HG02938 (cell line): Measurements from ENCODE around the gene TFF1.

Experiments used
- ATAC-seq: cut with Tn5 transposase; IDR thresholded peaks from one replicate; pipeline ENCODE4 v1.9.1; 2021; ENCODE audit warnings: mild to moderate bottlenecking, moderate library complexity; ENCODE audit not compliant: unreplicated experiment

The TFF1 gene

DNA sequence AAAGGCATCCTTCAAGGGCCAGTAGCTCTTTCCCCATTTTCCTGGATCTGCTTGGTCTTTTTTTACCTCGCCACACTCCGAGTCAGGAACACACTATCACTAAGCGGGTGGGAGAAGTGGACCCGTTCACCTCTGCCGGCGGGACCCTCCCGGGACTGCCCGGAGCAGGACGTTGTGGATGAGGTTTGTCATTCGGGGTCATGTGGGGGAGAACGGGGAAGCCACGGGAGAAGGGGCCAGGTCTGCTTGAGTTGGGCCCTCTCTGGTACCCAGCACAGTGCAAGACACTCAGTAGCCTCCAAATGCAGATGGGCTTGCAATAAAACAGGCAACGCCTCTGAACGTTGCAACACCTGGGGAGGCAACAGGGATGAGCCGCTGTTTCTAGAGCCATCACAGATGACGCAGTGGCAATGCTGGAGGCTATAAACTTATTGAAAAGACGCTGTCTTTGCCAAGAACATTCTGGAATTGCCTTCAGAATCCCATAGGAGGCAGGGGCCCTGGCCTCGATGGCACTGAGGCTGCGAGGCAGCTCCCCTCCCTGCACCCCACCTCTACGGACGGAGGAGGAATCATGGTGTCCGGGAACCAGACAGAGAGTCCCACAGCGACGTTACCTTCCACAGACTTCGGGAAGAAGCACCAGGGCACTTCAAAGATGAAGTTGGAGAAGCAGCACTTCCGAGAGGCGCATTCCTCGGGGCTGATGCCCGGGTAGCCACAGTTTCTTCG, 19.3 kb downstream of the TFF1 start:
- ATAC-seq: no peak

DNA sequence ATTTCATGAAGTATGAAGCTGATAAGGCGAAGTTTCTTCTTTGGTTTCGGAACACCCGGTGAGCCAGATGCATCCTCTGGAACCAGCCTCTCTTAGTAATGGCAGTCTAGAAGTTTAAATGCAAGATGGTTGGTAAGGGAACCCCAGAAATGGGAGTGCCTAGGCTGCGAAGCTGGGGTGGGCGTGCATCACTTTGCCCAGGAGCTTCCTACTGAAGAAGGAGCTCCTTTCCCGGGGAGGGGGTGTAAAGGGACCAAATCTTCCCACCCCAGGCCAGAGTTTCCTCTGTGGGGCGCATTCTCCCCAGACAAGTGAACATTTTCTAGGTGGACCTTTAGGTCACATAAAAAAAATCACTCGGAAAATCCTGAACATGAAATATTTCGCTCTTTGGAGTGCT, 19.9 kb downstream of the TFF1 start:
- ATAC-seq: no peak

- ATAC-seq: no peak
Measured at GRCh38 chr21:42344631-42345030, 21.7 kb downstream of the TFF1 start.

DNA sequence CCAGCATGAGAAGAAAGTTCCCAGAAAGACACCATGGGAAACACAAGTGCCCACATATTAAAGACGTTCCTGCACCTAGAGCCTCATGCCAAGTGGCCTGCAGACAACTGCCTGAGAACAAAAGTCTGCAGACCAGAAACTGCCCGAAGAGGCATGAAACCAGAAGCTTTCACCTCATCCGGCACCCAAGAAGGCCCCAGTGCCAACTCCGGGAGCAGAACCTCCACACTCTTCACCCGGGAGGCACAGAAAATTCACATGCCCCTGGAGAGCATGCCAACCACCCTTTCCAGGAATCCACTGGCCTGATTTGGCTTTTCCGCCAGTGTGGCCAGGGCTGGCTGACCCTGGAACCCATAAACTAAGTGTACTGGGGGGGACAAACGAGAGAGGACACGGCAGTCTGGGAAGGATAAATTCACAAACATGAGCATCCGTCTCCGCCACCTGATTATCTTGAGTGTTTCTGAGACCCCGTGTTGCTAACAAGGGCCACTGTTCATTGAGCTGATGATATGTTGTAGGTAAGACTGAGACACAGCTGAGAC, 22.3 kb downstream of the TFF1 start:
- no peak for ATAC-seq

- no peak for ATAC-seq
Measured at GRCh38 chr21:42343556-42343955, 22.8 kb downstream of the TFF1 start.

- no peak for ATAC-seq
Measured at GRCh38 chr21:42343101-42343500, 23.2 kb downstream of the TFF1 start.

- ATAC-seq: no peak
Measured at GRCh38 chr21:42341776-42342542, 24.4 kb downstream of the TFF1 start.

- ATAC-seq: no peak
Measured at GRCh38 chr21:42340187-42341050, 25.9 kb downstream of the TFF1 start.

GRCh38 chr21:42338729-42339715, 27.3 kb downstream of the TFF1 start:
- no peak for ATAC-seq

DNA sequence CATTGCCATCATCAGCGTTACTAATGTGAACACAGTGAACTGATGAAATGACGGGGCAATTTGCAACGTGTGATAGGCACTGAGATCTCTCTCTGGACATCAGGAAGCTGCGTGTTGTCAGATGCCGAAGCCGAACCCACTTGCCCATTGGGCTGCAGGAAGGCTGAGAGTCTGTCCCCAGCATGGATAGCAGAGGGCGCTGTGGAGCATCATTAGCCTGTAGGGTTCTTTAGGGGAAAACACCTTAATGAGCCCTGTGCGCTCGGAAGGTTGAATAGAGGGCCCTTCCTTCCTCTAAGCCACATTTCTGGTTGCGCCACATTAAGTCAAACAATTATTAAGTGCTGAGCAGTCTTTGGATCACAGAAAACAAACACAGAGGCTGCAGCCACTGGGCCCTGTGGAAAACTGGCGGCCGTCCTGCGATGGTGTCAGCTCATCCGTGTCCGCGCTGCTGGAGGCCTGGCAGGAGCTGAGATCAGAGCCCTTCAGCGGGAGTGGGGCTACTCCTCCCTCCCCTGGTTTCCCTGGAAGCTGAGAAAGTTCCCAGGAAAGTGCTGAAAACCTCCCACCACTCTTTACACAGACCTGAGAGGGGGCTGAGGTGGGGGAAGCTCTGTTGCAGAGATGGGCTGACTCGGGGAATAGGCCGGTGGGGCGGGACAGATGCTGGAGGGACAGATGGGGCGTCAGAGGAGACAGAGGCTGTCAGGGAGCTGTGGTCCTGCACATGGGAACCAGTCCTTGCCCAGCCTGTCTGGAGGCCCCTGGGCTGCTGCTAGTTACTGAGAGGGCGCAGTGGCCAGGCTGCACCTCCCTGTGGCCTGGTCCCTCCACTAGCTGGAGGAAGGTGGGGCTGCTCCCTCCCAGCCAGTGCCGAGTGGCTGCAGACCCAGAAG, 28.3 kb downstream of the TFF1 start:
- ATAC-seq: no peak

DNA sequence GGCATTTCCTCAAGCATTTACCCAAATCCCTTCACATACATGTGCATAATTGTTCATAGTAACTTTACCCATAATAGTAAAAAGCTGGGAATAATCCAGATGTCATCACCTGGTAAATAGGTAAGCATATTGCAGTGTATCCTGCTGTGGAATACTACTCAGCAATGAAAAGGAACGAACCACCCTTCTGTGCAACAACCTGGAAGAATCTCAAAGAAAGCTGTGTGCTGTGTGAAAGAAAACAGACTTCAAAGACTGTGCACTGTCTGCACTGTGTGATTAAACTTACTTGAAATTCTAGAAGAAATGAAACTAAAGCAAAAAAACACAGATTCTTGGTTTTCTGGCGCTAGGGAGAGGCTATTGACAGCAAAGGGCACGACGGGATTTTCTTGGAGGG, 29.1 kb downstream of the TFF1 start:
- ATAC-seq: no peak

GRCh38 chr21:42336054-42336453, 30.3 kb downstream of the TFF1 start:
- ATAC-seq: no peak

DNA sequence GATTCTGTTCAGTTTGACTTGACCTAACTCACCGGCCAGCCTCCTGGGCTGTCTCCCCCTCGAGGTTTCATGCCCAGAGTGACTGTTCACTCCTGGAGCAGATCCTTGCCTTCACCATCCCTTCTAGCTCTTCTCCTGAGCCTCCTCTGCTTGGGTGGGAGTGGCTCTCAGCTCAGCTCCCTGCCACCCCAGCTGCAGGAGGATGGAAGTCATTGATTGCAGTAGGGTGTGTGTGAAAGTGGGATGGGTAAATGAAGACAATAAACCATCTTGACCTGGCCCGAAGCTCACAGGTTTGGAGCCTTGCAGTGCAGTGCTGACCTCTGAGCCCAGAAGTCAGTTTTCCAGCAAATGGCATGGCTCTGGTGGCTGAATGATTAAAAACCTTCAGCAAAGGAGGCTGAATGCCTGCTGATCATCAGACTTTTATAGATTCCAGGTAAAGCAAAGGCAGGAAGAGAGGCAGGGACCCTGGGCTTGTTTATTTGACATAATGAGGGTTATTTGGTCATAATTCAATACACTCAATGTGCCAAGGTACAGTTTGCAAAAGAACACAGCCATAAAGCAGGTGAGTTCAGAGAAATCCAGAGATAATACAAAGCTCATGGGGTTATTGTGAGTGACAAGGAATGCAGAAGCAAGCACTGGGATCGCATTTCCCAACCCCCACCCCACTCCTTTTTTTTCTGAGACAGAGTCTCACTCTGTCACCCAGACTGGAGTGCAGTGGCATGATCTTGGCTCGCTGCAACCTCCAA, 33.6 kb downstream of the TFF1 start:
- no peak for ATAC-seq

DNA sequence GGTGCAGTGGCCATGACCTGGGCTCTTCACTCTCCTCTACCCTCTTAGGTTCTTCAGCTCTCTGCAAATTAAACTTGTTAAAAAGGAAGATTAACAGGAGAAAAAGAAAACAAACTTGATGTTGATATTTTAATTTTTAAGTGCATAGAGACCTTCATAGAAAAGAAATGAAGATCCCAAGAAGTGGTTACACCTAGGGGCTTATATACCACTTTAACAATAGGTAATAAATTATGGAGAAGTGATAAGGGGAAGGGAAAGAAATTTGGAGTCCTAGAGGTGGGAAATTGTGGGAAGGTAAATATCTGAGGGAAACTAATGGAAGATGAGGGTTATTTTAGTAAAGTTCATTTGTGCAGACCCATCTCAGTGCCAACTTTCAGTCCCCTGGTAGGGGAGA, 34.7 kb downstream of the TFF1 start:
- no peak for ATAC-seq

- ATAC-seq: no peak
Measured at GRCh38 chr21:42330380-42331371, 35.7 kb downstream of the TFF1 start.

- no peak for ATAC-seq
Measured at GRCh38 chr21:42324896-42325295, 41.4 kb downstream of the TFF1 start.

GRCh38 chr21:42321845-42322244, 44.5 kb downstream of the TFF1 start:
- no peak for ATAC-seq
